Ascending aorta (tissue), 2 donors: ENCODE results near the gene PRKAA1. TPM values are rescaled to one million over a fixed set of nuclear protein-coding genes. Genes with fewer than 3 reads are reported as not detected.

ENCODE experiments used
- DNase-seq, 2 donors: peaks; one replicate each; pipeline ENCODE4 v3.0.0-alpha.2; 2019; ENCODE audit warnings: low spot score in 2 of 2
- H3K27ac ChIP-seq, 2 donors: fragments of 200-600 bp; sonication (generic); one replicate each; pipeline ENCODE4 v1.5.1; 2016 to 2017; ENCODE audit warnings: mild to moderate bottlenecking in 1 of 2
- H3K27me3 ChIP-seq: fragments of 200-600 bp; sonication (generic); one replicate; pipeline ENCODE4 v1.5.1; 2017
- H3K36me3 ChIP-seq, 2 donors: fragments of 200-600 bp; sonication (generic); one replicate each; pipeline ENCODE4 v1.5.1; 2016
- H3K4me1 ChIP-seq, 2 donors: fragments of 200-600 bp; sonication (generic); one replicate each; pipeline ENCODE4 v1.5.1; 2016 to 2017; ENCODE audit warnings: mild to moderate bottlenecking in 1 of 2
- H3K4me3 ChIP-seq, 2 donors: fragments of 200-600 bp; sonication (generic); one replicate each; pipeline ENCODE4 v1.5.1; 2016 to 2017; ENCODE audit warnings: mild to moderate bottlenecking in 1 of 2
- H3K9me3 ChIP-seq, 2 donors: fragments of 200-600 bp; sonication (generic); one replicate each; pipeline ENCODE4 v1.5.1; 2016
- CTCF ChIP-seq, 3 experiments: fragments of 200-600 bp in 2 of 3; fragments of 450-650 bp in 1 of 3; sonication (generic) in 2 of 3; IDR thresholded peaks; one replicate each; pipeline ENCODE4 v1.5.1; 2016 to 2019; ENCODE audit warnings: antibody characterized with exemption in 3 of 3, mild to moderate bottlenecking in 1 of 3, moderate library complexity in 1 of 3
- intact Hi-C: fragments of 100-400 bp; cut with DNase I; formaldehyde crosslinking; loops from one replicate; pipeline ENCODE4 v1.15.1; 2023
- total RNA-seq: library from RNA; depleted of rRNA; stranded (reverse); fragments of >200 nt; gene quantifications from one replicate; pipeline ENCODE4 v1.1.0, GENCODE V29; 2016

The PRKAA1 gene
- total RNA-seq, 1 donor from 2014 or later = 90.3 TPM

DNA sequence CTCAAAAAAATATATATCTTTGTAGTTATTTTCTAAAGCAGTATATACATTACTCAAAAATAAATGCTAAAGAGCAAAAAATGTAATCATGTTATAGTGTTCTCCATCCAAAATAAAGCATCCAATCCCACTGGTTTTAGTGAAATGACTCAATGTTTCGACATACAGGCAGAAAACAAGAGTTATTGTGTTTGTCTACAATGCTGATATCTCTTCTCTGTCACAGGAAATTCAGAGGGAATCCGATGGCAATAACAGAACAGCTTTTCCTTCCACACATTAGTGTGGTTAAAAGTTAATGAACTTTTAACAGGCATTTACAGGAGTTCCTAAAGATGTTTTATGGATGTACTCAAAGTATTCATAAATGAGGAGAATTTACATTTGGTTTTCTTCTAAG is 54.4 kb downstream of the PRKAA1 start:
- Histone ChIP-seq H3K36me3 (peaks cover 0 to 26% of the 10 kb centered on the region in 2 donors), H3K9me3 (no peaks in the 10 kb centered on the region), H3K4me1 (peaks cover 0 to 6% of the 10 kb centered on the region in 2 donors), H3K4me3 (no peak overlapping the region), H3K27me3 (no peaks in the 10 kb centered on the region), H3K27ac (no peak overlapping the region)
- TF ChIP-seq CTCF (IDR thresholded peaks at IDR 0.05) = no peak
- no peak for DNase-seq
- intact Hi-C loops = no loop called here

GRCh38 chr5:40738502-40738901 is 59.7 kb downstream of the PRKAA1 start:
- Histone ChIP-seq H3K27me3 (no peaks in the 10 kb centered on the region), H3K4me3 (no peak overlapping the region), H3K27ac (no peak overlapping the region), H3K9me3 (no peaks in the 10 kb centered on the region), H3K4me1 (peaks cover 0 to 4% of the 10 kb centered on the region in 2 donors), H3K36me3 (peaks cover 0 to 25% of the 10 kb centered on the region in 2 donors)
- intact Hi-C loops = loop anchor here (10.0 kb wide), 1 partner anchor 1154 kb away; no protein-coding TSS in a partner anchor
- TF ChIP-seq CTCF (IDR thresholded peaks at IDR 0.05) = no peak
- DNase-seq = no peak

DNA sequence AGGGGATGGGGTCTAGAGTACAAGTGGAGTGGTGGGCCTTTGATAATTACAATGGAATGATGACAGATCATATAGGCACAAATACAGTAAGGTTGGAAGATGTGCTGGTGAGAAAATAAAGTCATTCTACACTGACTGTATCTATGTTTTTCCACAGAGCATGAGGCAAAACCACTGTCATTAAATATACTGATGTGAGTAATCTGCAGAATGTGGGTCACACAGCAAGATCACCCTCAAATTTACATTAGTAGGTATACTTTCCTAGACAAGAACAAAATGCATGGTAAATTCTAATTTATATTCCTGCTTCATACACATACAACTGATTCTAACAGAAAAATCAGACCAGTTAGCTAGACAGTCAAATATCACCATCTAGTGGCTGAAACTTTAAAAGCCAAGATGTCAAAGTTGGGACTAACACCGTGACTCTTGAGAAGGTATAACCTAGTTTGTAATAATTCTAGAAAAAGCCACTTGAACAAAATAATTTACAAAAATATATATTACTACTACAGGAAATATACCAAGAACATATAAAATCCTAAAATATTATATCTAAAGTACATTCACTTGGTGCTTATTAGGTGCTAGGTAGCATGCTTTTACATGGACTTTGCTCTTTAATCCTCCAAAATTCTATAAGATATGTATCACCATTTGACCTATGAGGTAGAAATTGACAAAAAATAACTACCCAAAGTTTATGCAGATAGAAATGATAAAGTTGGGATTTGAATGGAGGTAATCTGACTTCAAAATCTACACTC is 61.9 kb downstream of the PRKAA1 start:
- no peak overlapping the region for H3K4me3 ChIP-seq
- H3K36me3 ChIP-seq = peaks cover 0 to 16% of the 10 kb centered on the region in 2 donors
- H3K4me1 ChIP-seq = peaks cover 0 to 5% of the 10 kb centered on the region in 2 donors
- TF ChIP-seq CTCF (IDR thresholded peaks at IDR 0.05) = peak; percentile 47 to 68 (median 56)
- no peaks in the 10 kb centered on the region for H3K9me3 ChIP-seq
- no peak overlapping the region for H3K27ac ChIP-seq
- intact Hi-C loops = loop anchor here (10.0 kb wide), 1 partner anchor 1151 kb away; no protein-coding TSS in a partner anchor
- no peaks in the 10 kb centered on the region for H3K27me3 ChIP-seq
- no peak for DNase-seq

DNA sequence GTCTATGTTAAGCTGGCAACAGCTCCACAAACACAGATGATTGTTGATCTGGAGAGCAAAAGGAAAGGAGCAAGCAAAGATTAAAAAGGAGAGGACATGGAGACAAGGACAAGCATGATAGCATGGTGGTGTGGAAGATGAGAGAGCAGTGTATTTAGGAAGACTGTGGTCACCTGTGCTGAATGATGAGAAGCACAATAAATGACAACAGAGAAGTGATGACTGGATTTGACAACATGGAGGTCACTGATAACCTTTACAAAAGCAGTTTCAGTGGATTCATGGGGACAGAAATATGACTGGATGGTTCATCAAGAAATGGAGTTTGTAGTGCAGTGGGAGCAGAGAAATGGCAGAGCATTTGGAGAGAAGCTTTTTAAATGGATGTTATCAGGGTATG is 62.6 kb downstream of the PRKAA1 start:
- Histone ChIP-seq H3K4me1 (peaks cover 0 to 5% of the 10 kb centered on the region in 2 donors), H3K27me3 (no peaks in the 10 kb centered on the region), H3K36me3 (peaks cover 0 to 10% of the 10 kb centered on the region in 2 donors), H3K9me3 (no peaks in the 10 kb centered on the region), H3K4me3 (no peak overlapping the region), H3K27ac (no peak overlapping the region)
- no peak for TF ChIP-seq CTCF (IDR thresholded peaks at IDR 0.05)
- intact Hi-C loops = loop anchor here (10.0 kb wide), 1 partner anchor 1151 kb away; no protein-coding TSS in a partner anchor
- no peak for DNase-seq

GRCh38 chr5:40734986-40735385 is 63.2 kb downstream of the PRKAA1 start:
- DNase-seq = no peak
- no peak overlapping the region for H3K4me3 ChIP-seq
- no peaks in the 10 kb centered on the region for H3K9me3 ChIP-seq
- intact Hi-C loops = loop anchor here (10.0 kb wide), 1 partner anchor 1150 kb away; no protein-coding TSS in a partner anchor
- H3K4me1 ChIP-seq = peaks cover 0 to 5% of the 10 kb centered on the region in 2 donors
- no peaks in the 10 kb centered on the region for H3K27me3 ChIP-seq
- no peak for TF ChIP-seq CTCF (IDR thresholded peaks at IDR 0.05)
- H3K36me3 ChIP-seq = peaks cover 0 to 6% of the 10 kb centered on the region in 2 donors
- no peak overlapping the region for H3K27ac ChIP-seq
